Activated T-helper 17 cell treated with anti-CD3 and anti-CD28 coated beads, Interleukin-2, amount 50 U/mL, for 72 hours (primary cell): ENCODE measurements around the gene ZFP62. TPM values are rescaled to one million over a fixed set of nuclear protein-coding genes. Genes with fewer than 3 reads are reported as not detected.
"Not testable (repeated sequence)": the region's sequence is repeated elsewhere in the genome, so short reads cannot be mapped to it uniquely, and the experiment has no call there.

Experiments used
- ATAC-seq: fragments of 150-1000 bp; cut with Tn5 transposase; replicated peaks from 2 replicates; pipeline ENCODE4 v1.10.0; 2021; ENCODE audit warnings: mild to moderate bottlenecking, moderate library complexity
- H3K27ac Mint-ChIP-seq: one replicate; pipeline ENCODE4 v1.8.0; 2022; ENCODE audit warnings: mixed read lengths
- H3K27me3 Mint-ChIP-seq: one replicate; pipeline ENCODE4 v1.8.0; 2022; ENCODE audit warnings: mixed read lengths
- H3K36me3 Mint-ChIP-seq: one replicate; pipeline ENCODE4 v1.8.0; 2022; ENCODE audit warnings: low read depth, mild to moderate bottlenecking, mixed read lengths
- H3K4me1 Mint-ChIP-seq: one replicate; pipeline ENCODE4 v1.8.0; 2022; ENCODE audit warnings: mixed read lengths
- H3K4me3 Mint-ChIP-seq: one replicate; pipeline ENCODE4 v1.8.0; 2022; ENCODE audit warnings: mild to moderate bottlenecking, mixed read lengths
- H3K9me3 Mint-ChIP-seq: one replicate; pipeline ENCODE4 v1.8.0; 2022; ENCODE audit warnings: mixed read lengths
- total RNA-seq, 2 donors: library from RNA; stranded (reverse); gene quantifications; one replicate each; pipeline ENCODE4 v1.2.3, GENCODE V29; 2022

The ZFP62 gene
- total RNA-seq, result 10 to 100 TPM; 16.6 to 20.8 TPM

DNA sequence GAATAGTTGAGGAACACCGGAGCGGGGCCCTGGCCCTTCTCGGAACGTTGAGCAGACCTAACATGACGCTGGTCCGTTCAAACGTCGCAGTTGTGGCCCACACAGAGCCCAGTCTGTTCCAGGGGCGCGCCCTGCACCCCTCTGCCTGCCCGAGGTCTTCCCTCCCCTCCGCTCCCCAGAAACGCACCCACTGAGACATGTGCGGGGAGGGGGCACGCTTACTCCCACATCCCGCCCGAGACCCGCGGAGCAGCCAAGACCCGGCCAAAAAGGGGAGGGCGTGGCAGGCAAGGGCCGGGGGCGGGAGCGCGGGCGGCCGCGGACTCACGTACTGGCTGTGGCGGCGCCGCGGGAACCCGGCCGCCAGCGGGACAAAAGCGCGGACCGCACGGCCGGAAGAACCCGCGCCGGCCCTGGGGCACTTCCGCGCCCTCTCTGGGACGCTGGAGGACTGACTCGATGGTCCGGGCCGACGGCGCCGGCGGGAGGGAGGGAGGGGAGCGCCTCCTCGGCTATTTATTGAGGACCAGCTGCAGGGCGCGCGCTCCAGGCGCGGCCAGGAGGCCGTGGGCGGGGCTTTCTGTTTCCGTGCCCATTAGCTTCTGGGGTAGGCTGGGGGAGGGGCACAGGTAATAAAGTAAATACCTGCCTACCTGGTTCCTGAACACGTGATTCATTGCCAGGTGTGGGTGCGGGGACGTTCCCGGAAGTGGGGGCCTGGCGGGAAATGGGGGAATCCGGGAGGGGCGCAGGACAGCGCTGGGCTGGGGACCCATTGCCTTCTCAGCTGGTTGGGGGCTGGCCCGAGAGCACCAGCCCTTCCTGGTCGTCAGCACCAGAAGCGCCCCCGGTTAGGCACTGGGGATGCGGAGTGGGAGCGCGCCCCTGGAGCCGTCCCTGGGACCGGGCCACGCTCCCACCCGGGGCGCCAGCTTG lies at the start of gene ZFP62:
ZFP62 (minus strand) TSS at position 390 of the 936 bp plus-strand sequence; CDS start at position 333, 57 bp downstream.
- peaks cover 21% of the 10 kb centered on the region for H3K4me1 Mint-ChIP-seq
- H3K36me3 Mint-ChIP-seq, result peaks cover 24% of the 10 kb centered on the region
- peak within 1 kb of the TSS; percentile 91 for H3K4me3 Mint-ChIP-seq
- no peaks in the 10 kb centered on the region for H3K9me3 Mint-ChIP-seq
- H3K27me3 Mint-ChIP-seq, result no peaks in the 10 kb centered on the region
- peak within 1 kb of the TSS; percentile 89 for H3K27ac Mint-ChIP-seq
- ATAC-seq, result peak; percentile 86

DNA sequence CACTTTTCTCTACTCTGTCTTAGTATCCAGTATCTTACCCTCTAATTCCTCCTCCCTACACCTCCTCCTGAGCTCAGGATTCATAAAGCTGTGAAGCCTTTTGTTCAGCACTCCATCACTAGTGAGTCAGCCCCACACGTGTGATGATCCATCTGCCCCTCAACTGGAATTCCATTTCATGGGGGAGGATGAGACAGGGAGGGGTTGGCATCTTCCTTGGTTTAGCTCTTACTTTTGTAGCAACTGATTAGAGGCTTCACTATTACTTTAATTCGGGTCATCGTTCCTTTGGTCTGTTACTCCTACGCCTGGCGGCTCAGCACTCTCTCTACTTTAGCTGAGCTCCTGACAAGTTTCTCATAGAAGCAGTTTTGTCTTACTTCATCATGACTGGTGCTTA lies 49.7 kb upstream of the ZFP62 start:
- ATAC-seq, result no peak

DNA sequence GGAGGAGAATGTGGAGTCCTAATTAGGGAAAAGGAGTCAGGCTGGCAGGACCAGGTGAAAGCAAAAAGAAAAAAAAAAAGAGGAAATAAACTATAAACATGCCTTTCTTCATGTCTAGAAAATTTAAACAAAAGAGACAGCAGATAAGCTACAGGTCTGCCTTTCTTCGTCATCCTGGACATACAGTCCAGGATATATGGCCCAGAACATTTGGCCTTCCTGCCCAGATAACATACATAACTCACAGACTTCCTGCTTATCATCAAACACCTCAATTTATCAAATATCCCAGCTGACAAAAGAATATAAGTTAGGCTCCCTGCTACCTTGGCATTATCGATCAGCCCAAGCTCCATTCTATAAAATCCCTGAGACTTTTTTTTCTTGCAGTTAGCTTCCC lies 49.1 kb upstream of the ZFP62 start:
- no peak overlapping the region for H3K27ac Mint-ChIP-seq
- no peak for ATAC-seq
- no peaks in the 10 kb centered on the region for H3K36me3 Mint-ChIP-seq
- peaks cover 28% of the 10 kb centered on the region for H3K27me3 Mint-ChIP-seq
- no peaks in the 10 kb centered on the region for H3K4me1 Mint-ChIP-seq
- H3K4me3 Mint-ChIP-seq, result no peak overlapping the region
- no peaks in the 10 kb centered on the region for H3K9me3 Mint-ChIP-seq

More for the DNA sequence above, 49.7 kb upstream of the ZFP62 start:
- H3K4me1 Mint-ChIP-seq, result no peaks in the 10 kb centered on the region
- H3K27ac Mint-ChIP-seq, result no peak overlapping the region
- peaks cover 28% of the 10 kb centered on the region for H3K27me3 Mint-ChIP-seq
- H3K9me3 Mint-ChIP-seq, result no peaks in the 10 kb centered on the region
- H3K36me3 Mint-ChIP-seq, result no peaks in the 10 kb centered on the region
- no peak overlapping the region for H3K4me3 Mint-ChIP-seq

DNA sequence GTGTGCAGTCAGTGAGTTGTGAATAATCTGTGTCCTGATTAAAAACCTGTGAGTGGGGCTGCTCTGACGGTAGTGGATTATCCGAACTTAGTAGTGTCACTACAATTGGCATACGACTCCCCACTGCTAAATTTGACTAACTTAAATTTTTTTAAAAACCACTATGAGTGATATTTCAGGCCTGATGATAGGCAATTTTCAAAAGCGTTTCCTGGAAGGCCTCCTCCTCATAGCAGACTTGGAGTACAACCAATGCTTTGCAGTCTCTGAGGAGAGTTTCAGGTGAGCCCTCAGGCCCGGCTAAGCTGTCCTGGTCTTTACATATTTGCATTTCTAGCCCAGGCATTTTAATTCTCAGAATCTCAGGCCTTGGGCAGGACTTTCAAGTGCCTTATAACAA lies 48.7 kb upstream of the ZFP62 start:
- H3K27me3 Mint-ChIP-seq, result peaks cover 28% of the 10 kb centered on the region
- ATAC-seq, result peak; percentile 64
- H3K27ac Mint-ChIP-seq, result no peak overlapping the region
- no peak overlapping the region for H3K4me3 Mint-ChIP-seq
- no peaks in the 10 kb centered on the region for H3K36me3 Mint-ChIP-seq
- no peaks in the 10 kb centered on the region for H3K9me3 Mint-ChIP-seq
- no peaks in the 10 kb centered on the region for H3K4me1 Mint-ChIP-seq

DNA sequence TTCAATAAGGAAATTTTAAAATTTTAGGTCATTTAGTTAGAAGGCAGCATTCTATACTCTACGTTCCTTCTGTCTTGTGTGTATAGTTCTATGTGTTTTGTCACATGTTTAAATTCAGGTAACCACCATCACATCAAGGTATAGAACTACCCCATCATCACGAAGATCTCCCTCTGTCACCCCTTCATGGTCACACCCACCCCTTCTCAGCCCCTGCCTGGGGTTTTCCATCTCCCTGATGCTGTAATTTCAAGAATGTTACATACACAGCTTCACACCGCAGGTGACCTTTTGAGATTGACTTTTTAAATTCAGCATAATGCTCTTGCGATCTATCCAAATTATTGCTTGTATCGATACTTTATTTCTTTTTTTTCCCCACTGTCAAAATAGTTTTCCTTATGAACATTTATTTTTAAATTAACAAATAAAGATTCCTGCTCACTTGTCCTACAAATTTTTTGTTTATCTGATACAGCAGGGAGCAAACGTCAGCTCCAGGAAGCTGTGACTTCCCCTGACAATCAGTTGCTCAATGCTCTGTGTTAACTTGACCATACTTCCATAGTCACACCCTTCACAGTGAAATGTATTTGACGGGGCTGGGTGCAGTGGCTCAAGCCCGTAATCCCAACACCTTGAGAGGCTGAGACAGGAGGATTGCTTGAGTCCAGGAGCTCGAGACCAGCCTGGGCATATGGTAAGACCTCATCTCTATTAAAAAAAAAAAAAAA lies 48.1 kb upstream of the ZFP62 start:
- Mint-ChIP-seq H3K9me3 (no peaks in the 10 kb centered on the region), H3K4me3 (no peak overlapping the region), H3K4me1 (no peaks in the 10 kb centered on the region), H3K27me3 (peaks cover 28% of the 10 kb centered on the region), H3K27ac (no peak overlapping the region), H3K36me3 (no peaks in the 10 kb centered on the region)
- ATAC-seq, result peak; percentile 76

DNA sequence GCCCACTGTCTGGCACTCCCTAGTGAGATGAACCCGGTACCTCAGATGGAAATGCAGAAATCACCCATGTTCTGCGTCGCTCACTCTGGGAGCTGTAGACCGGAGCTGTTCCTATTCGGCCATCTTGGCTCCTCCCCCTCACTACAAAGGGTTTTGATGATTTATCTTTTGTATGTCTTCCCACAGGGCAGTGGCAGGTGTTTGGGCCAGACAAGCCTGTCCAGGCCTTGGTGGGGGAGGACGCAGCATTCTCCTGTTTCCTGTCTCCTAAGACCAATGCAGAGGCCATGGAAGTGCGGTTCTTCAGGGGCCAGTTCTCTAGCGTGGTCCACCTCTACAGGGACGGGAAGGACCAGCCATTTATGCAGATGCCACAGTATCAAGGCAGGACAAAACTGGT lies 47.3 kb upstream of the ZFP62 start:
- Mint-ChIP-seq H3K9me3 (no peaks in the 10 kb centered on the region), H3K36me3 (no peaks in the 10 kb centered on the region), H3K27ac (no peak overlapping the region), H3K27me3 (peaks cover 27% of the 10 kb centered on the region), H3K4me1 (no peaks in the 10 kb centered on the region), H3K4me3 (no peak overlapping the region)
- ATAC-seq, result no peak

DNA sequence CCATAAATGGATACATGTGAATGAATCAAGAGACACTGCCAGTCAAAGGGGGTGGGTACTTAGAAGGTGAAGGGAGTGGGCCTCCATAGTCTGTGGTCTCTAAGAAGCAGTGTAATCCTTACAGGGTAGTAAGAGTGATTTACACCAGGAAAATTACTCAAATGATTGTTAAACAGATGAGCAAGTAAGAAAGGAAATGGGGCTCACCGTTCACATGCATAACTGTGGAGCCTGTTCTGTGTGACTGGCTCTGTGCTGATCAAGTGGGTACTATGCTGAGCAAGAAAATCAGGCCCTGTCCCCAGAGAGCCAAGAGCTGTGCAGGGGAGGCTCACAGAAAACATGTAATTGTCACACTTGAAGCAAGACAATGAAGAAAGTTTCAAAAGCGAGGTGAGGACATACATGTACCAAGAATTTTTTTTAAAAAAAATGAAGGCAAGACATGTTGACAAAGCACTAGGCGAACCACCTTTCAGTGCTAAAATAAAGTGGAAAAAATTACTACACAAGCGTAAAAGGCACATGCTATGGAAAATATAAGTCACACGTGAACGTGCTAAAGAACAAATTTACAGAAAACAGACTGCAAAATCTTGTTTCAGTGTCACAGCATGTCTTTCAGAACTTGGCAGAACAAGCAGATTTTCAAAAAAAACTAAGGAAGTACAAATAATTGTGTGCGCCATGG lies 40.4 kb upstream of the ZFP62 start:
- Mint-ChIP-seq H3K27ac (peak overlapping the region; percentile 45), H3K4me3 (no peak overlapping the region), H3K4me1 (no peaks in the 10 kb centered on the region), H3K9me3 (no peaks in the 10 kb centered on the region), H3K36me3 (no peaks in the 10 kb centered on the region), H3K27me3 (no peaks in the 10 kb centered on the region)
- peak; percentile 78 for ATAC-seq

DNA sequence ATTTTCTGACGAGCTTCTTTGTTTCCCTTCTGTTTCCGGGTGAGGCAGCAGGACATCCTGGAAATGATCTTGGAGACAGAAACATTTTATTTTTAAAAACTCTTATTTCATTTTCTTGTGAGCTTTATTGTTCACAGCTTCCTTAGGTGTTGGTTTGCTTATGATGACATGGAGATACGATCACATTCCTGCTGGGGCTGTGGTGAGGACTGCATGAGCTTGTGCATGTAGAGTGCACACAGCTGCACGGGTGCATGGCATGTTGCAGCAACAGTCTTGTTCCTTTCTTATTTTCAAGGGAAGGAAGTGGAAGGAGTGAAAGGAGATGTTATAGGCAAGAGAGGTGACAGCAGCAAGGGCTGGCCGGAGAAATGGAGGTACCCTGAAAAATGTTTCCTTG lies 39.1 kb upstream of the ZFP62 start:
- Mint-ChIP-seq H3K27ac (no peak overlapping the region), H3K4me3 (no peak overlapping the region), H3K9me3 (no peaks in the 10 kb centered on the region), H3K36me3 (no peaks in the 10 kb centered on the region), H3K27me3 (no peaks in the 10 kb centered on the region), H3K4me1 (no peaks in the 10 kb centered on the region)
- no peak for ATAC-seq

DNA sequence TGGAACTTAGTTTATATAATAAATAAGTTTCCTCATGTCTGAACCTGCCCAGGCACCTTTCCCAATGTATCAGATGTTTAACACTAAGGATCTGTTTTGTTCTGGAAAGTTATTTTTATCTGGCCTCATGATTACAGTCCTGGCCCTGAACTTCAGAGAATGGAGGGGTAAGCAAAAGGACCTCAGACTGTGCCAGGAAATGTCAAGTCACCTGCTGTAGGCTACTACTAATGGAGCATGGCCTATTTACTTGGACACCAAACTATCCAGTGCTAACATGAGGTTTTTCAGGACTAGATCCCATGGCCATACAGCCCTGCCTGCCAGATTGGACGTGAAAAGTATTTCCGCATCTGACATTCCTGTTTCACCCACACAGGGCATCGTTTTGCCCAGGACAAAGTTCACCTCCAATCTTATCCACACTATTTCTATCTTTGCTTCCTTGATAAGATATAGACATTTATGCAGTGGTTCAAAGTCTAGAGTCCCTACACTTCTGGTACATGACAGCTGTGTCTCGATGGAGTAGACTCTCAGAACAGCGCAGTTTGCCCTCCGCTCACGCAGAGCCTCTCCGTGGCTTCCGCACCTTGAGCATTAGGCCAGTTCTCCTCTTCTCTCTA lies 37.7 kb upstream of the ZFP62 start, which contains the start of gene BTNL8:
BTNL8 (plus strand) TSS at position 539 of the 626 bp plus-strand sequence. CDS start 152 bp downstream, outside the sequence.
- ATAC-seq, result no peak
- H3K27me3 Mint-ChIP-seq, result no peaks in the 10 kb centered on the region
- H3K9me3 Mint-ChIP-seq, result no peaks in the 10 kb centered on the region
- H3K4me3 Mint-ChIP-seq, result no peak within 1 kb of the TSS
- no peaks in the 10 kb centered on the region for H3K36me3 Mint-ChIP-seq
- H3K27ac Mint-ChIP-seq, result no peak within 1 kb of the TSS
- H3K4me1 Mint-ChIP-seq, result no peaks in the 10 kb centered on the region

DNA sequence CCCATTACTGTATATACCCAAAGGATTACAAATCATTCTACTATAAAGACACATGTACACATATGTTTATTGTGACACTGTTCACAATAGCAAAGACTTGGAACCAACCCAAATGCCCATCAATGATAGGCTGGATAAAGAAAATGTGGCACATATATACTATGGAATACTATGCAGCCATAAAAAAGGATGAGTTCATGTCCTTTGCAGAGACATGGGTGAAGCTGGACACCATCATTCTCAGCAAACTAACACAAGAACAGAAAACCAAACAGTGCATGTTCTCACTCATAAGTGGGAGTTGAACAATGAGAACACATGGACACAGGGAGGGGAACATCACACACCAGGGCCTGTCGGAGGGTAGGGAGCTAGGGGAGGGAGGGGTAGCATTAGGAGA lies 34.3 kb upstream of the ZFP62 start:
- H3K27ac Mint-ChIP-seq, H3K4me1 Mint-ChIP-seq, ATAC-seq, H3K9me3 Mint-ChIP-seq, H3K36me3 Mint-ChIP-seq, H3K4me3 Mint-ChIP-seq: not testable (repeated sequence)
- peaks cover 14% of the 10 kb centered on the region for H3K27me3 Mint-ChIP-seq

DNA sequence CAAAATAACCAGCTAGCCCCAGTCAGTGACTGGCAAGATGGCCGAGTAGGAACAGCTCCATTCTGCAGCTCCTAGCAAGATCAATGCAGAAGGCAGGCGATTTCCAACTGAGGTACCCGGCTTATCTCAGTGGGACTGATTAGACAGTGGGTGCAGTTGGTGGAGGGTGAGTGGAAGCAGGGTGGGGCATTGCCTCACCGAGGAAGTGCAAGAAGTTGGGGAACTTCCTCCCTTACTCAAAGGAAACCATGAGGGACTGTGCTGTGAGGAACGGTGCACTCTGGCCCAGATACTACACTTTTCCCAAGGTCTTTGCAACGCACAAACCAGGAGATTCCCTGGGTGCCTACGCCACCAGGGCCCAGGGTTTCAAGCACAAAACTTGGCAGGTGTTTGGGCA lies 28.3 kb upstream of the ZFP62 start:
- H3K36me3 Mint-ChIP-seq, result no peaks in the 10 kb centered on the region

DNA sequence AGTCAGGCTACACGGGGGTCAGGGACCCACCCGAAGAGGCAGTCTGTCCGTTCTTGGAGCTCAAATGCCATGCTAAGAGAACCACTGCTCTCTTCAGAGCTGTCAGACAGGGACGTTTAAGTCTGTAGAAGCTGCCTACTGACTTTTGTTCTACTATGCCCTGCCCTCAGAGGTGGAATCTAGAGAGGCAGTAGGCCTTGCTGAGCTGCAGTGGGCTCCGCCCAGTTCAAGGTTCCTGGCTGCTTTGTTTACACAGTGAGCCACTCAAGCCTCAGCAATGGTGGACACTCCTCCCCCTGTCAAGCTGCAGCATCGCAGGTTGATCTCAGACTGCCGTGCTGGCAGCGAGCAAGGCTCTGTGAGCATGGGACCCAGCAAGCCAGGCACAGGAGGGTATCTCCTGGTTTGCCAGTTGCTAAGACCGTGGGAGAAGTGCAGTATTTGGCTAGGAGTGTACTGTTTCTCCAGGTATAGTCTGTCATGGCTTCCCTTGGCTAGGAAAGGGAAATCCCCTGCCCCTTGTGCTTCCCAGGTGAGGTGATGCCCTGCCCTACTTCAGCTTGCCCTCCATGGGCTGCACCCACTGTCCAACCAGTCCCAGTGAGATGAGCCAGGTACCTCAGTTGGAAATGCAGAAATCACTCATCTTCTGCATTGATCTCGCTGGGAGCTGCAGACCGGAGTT lies 24.9 kb upstream of the ZFP62 start:
- H3K36me3 Mint-ChIP-seq, H3K4me1 Mint-ChIP-seq, ATAC-seq, H3K9me3 Mint-ChIP-seq, H3K4me3 Mint-ChIP-seq, H3K27ac Mint-ChIP-seq: not testable (repeated sequence)
- peaks cover 45% of the 10 kb centered on the region for H3K27me3 Mint-ChIP-seq

More for the DNA sequence above, 28.3 kb upstream of the ZFP62 start:
- no peaks in the 10 kb centered on the region for H3K9me3 Mint-ChIP-seq
- no peak for ATAC-seq
- no peak overlapping the region for H3K27ac Mint-ChIP-seq
- H3K4me1 Mint-ChIP-seq, result no peaks in the 10 kb centered on the region
- no peak overlapping the region for H3K4me3 Mint-ChIP-seq
- H3K27me3 Mint-ChIP-seq, result peaks cover 40% of the 10 kb centered on the region

DNA sequence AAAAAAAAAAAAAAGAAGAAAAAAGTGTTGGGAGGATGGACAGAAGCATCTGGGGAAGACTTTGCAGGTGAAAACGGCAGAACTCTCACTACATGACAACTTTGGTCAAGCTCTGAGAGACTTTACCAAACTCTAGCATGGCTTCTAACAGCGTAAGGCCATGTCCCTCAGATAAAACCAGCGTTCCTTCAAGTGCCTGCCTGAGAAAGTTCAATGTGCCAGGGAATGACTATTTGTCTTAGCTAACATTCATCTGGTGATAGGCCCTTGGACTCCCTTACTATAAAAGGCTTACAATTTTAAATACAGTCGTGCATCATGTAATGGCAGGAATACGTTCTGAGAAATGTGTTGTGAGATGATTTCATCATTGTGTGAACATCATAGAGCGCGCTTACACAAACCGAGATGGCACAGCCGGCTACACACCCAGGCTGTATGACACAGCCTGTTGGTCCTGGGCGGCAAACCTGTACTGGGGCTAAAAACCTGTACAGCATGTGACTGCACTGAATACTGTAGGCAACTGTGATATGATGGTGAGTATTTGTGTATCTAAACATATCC lies 14.9 kb upstream of the ZFP62 start:
- H3K36me3 Mint-ChIP-seq, result no peaks in the 10 kb centered on the region

More for the DNA sequence above, 14.9 kb upstream of the ZFP62 start:
- ATAC-seq, result no peak
- no peak overlapping the region for H3K4me3 Mint-ChIP-seq
- H3K9me3 Mint-ChIP-seq, result no peaks in the 10 kb centered on the region
- no peak overlapping the region for H3K27ac Mint-ChIP-seq
- no peaks in the 10 kb centered on the region for H3K27me3 Mint-ChIP-seq
- H3K4me1 Mint-ChIP-seq, result peaks cover 9% of the 10 kb centered on the region
